ENCODE results near the gene CADPS2.

CADPS2 gene

DNA sequence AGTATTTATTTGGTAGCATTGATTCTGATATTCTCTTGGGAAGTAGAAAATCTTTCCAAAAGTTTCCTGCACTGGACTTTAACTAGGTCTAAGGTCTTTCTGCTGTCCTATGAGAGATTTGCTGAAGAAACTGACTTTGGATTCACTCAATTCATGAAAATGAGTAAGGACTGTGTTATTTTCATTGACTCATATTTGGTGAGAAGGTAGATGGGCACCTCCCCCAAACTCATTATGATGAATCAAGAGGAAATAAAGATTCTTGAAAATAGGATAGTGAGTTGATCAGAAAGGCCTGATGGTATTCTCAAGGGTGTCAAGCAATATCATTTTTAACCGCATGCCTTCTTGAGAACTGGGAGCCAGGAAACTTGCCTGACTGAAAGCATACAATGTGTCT lies 297.6 kb downstream of the CADPS2 start:
- no peak for DNase-seq

- no peak for DNase-seq
These were observed 301.5 kb downstream of the CADPS2 start for GRCh38 chr7:122584676-122585251.

DNA sequence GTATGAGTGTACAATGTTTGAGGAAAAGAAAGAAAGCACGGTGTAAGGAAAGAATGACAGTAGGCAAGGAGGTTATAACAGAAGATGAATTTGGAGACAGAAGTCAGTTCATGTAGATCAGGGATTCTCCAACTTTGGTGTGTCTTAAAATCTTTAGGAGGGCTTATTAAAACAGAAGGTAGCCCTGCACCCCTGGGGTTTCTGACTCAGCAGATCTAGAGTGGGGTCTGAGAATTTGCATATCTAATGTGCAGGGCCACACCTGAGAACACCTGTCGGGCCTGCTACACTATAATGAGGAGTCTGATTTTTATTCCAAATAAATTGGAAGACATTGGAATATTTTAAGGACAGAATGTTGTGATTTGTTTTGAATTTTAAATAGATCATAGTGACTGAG lies 307.9 kb downstream of the CADPS2 start:
- no peak for DNase-seq

DNA sequence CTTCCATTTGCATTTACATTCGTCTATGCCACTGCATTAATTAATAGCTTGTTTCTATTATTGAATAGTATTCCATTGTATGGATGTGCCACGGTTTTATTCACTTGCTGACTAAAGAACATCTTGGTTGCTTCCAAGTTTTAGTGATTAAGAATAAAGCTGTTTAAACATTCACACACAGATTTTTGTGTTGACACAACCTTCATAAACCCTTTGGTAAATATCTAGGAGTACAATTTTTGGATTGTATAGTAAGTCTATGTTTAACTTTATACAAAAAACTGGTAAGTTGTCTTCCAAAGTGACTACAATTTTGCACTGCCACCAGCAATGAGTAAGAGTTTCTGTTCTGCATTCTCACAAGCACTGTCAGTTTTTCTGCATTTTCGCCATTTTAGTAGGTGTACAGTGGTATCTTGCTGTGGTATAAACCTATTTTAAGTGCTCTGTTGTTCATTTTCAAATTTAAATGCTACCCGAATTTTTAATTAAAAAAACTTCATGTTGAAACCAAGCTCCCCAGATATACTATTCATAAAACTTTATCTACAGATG lies 308.7 kb downstream of the CADPS2 start:
- no peak for DNase-seq

DNA sequence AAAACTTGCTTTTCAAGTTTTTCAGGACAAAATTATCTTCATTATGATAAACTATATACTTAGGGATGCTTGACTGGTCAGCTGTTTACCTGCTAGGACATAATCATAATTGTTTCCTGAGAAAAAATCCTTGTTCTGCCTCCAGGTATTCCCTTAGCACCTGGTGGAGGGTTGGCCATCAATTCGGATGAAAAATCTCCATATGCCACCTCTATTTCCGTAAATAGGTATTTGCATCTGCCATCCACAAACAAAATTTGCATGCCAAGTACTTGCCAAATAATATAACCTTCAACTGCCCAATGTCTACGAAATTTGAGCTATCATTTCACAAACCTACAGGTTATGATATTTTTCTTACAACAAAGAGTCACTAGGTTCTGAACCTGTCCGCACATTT lies 313.6 kb downstream of the CADPS2 start:
- DNase-seq, result no peak

- no peak for DNase-seq
These were observed 324.9 kb downstream of the CADPS2 start for GRCh38 chr7:122561326-122561725.

GRCh38 chr7:122556873-122557542 lies 329.3 kb downstream of the CADPS2 start:
- no peak for DNase-seq

DNA sequence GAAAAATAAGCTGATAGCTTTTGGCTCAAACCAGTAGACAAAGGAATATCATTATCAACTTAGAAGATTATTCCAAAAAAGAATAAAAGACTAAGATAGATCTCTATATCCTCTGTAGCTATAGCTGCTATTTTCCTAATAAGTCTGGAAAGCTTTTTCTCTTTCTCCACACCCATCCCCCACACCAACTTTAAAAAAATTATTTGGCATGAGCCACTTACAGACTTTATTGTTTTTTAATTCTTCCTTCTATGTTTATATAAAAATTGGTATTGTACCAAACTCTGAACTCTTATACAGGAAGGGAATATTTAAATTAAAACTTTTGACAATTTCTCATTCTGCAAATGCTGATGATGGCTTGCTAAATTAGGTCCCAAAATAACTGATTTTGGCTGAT lies 330.0 kb downstream of the CADPS2 start:
- no peak for DNase-seq

DNA sequence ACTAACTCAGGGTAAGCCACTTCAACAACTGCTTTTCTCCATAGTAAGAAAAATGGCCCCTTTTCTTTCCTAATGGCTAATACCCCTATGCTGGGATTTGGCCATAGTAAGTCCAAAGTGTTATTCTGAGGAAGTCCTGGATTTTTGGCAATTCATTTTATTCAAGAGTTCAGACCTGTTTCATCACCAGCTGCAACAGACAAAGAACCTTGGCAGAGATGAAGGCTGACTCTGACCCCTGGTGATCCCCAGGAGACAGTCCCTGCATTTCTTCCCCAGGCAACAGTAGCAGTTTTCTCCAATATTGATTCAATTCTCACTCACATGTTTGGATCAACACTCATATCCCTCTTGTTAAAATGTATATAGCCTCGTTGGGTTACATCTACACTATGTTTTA lies 332.5 kb downstream of the CADPS2 start:
- no peak for DNase-seq

DNA sequence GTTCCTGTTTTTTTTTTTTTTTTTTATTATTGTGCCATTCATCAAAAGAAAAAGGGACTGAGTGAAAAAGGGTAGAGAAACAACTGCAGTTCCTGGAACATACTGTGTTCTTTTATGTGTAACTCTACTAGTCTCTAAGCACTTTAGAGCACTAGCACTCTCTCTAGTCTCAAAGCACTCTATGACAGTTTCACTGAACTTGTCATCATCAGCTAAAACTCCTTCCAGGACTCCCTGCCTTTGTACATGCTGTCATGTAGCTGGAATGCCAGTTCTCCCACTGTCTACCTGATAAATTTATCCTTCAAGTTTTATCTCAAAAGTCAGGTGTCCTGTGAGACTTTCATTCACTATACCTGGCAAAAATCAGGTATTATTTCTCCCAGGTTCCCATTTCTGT lies 333.5 kb downstream of the CADPS2 start:
- no peak for DNase-seq

DNA sequence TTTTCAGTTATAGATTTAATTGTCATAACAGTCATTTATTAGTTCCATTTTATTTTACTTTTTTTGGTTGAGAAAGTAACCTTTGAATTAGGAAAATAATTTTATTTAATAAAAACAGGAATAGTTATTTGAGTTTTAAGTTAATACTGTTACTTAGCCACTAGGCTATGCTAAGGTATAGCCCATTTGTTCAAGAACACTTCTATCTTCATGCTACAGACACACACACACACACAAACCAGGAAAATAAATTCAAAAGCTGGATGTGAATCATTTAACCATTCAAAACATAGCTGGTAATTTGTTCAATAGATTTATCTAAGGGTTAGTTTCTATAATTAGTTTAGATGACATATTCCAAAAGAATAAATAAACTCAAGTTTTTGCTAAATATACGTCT lies 335.7 kb downstream of the CADPS2 start:
- no peak for DNase-seq

DNA sequence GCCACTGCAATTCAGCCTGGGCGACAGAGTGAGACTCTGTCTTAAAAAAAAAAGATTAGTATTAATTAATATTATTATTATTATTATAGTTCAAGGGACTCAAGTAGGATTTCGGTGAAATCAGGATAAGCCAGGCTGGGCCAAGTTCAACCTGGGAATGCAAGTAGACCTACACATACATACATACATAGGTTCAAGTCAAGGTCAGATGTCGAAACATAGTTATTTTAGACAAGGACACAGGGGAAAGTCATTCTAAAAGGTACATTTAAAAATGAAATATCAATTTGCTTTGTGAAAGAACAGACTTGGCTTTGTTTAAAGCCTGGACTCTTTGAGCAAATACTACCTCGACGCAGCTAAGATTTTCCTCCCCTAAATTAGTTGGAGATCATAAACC lies 336.7 kb downstream of the CADPS2 start:
- no peak for DNase-seq

- no peak for DNase-seq
These were observed 339.8 kb downstream of the CADPS2 start for GRCh38 chr7:122546496-122546895.

DNA sequence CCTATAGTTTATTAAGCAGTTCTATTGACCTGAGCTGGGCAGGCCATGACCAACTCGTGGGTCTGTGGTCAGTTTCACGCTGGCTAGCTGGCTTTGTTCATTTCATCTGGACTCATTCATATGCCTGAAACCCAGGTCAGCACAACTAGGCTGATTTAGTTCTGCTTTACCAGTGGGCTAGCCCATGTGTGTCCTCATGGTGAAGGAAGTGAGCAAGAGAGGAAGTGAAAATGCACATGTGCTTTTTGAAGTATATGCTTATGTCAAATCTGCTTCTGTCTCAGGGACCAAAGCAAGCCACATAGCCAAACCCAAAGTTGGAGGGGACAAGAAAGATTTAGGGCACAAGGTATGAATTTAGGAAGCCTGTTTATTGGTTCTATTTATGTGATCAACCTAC lies 341.8 kb downstream of the CADPS2 start:
- no peak for DNase-seq

DNA sequence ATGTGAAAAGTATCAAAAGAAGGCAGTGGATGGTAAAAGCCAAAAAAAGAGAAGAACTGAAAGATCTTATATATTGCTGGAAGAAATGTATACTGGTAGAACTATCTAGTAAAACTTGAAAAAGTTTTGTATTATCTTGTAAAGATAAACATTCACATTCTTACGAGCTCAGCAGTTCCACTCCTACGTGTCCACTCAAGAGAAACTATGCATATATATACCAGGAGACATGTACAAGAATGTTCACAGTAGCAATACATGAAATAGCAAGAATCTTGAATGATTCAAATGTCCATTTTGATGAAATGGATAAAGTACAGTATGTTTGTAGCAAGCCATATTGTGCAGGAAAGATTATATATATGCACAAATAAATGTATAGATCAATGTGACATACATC lies 342.4 kb downstream of the CADPS2 start:
- no peak for DNase-seq

- no peak for DNase-seq
These were observed 343.1 kb downstream of the CADPS2 start for GRCh38 chr7:122543166-122543565.

GRCh38 chr7:122535086-122535485 lies 351.2 kb downstream of the CADPS2 start:
- DNase-seq, result no peak

- no peak for DNase-seq
These were observed 353.6 kb downstream of the CADPS2 start for GRCh38 chr7:122532406-122533269.

DNA sequence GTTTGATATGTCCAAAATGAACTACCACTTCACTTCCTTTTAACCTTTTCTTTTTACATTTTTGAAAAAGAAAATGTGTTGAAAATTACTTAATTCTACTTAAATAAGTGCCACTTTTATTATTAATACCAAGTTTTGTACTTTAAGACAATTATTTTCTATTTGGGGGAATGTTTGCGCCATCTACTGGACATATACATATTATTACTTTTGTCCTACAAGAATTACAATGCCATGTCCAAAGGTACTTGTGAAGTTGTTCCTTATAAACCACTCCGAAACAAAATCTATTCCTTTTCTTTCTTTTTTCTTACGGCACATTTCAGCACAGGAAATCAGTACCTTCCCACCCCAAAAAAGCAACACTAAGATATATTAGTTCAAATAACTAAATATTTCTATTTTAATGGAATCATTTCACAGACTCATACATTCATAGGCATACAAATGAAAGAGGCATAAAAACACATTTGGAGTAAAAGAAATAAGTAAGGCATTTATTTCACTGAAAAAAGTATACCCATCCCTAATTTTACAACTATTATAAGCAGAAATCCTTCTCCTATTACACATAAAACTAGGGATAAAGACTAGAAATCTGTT lies 357.3 kb downstream of the CADPS2 start:
- no peak for DNase-seq

DNA sequence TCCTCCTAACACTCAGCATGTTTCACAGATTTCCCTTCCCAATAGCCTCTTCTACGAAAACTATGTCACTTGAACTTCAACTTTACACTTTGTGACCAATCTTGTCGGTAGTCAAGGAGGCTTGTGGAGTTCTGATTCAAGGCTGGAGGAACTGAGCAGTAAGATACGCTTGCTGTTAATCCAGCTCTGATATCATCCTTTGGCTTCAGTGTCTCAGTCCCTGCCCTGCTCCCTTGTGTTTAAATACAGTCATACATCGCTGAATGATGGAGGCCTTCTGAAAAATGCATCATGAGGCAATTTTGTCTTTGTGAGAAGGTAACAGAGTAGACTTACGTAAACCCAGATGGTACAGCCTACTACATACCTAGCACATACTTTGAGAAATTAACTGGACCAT lies 360.9 kb downstream of the CADPS2 start:
- no peak for DNase-seq

DNA sequence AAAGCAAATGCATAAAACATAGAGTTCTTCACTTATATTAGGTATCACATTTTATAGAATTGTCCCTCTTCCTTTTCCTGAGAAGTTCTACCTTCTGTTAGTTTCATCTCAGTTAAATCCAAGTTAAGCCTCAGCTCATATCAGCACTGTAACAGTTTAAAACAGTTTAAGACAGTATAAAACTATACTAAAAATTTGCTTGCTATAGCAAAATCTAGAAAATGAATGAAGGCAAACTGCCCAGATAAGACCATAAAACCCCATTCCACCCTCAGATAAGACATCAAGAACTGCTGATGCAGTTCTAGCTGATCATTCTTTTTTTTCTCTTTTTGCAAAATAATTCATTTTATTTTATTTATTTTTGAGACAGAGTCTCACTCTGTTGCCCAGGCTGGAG lies 364.5 kb downstream of the CADPS2 start:
- DNase-seq, result no peak

DNA sequence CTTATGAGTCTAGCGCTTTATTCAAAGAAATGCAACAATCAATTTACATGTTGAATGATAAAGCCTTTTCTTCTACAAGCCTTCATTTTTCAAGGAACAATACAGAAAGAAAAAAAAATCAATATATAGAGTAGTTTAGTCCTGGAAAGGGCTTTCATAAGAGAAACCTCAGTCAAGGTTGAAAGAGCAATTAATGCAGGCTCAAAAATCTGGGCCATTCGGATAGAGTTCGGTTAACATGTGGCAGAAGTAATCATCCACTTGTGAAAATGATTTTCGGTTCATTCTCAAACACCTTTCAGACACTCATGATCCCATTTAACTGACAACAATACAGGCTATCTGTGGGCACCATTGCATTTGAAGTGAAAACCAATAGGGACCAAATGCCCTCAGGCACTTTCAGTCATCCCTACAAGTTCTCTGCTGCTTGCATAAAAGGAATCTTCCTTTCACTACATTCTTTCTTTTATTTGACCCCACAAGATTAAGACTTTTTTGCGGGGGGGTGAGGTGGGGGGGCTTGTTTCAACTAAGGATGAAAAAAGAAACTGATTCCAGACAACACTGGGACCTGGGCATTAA lies 365.2 kb downstream of the CADPS2 start:
- no peak for DNase-seq

DNA sequence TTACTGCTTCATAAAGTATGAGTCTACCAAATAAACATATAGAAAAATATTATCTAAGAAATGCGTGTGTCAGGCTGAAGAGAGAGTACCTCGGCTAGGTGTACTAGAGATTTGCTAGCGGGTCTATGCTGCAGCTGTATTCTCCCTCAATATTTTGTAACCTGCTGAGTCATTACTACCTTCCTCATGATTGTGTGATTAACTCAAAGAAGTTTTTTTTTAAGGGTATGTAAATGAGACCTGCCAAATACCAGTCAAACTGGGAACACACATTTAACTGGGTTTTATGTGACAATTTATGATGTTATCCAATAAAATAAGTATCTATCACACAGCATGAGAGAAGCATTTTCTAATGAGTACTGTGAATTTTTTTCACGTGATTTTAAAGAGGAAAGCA lies 367.8 kb downstream of the CADPS2 start:
- DNase-seq, result no peak
